IPS-18a (cell line): ENCODE results near the gene ATP5F1A.
"Not testable (repeated sequence)": the region's sequence is repeated elsewhere in the genome, so short reads cannot be mapped to it uniquely, and the experiment has no call there.

ENCODE experiments used
- H3K27ac ChIP-seq: one replicate; pipeline ENCODE4 v1.5.1; 2013; ENCODE audit warnings: low read length
- H3K27me3 ChIP-seq: one replicate; pipeline ENCODE4 v1.6.1; 2013; ENCODE audit warnings: mild to moderate bottlenecking, low read length; ENCODE audit not compliant: control insufficient read depth, insufficient read depth
- H3K36me3 ChIP-seq: one replicate; pipeline ENCODE4 v1.6.1; 2013; ENCODE audit warnings: low read depth, low read length; ENCODE audit not compliant: control insufficient read depth
- H3K4me1 ChIP-seq: one replicate; pipeline ENCODE4 v1.6.1; 2013; ENCODE audit warnings: low read depth, low read length; ENCODE audit not compliant: control insufficient read depth
- H3K4me3 ChIP-seq: one replicate; pipeline ENCODE4 v1.5.1; 2013; ENCODE audit warnings: low read length
- H3K9ac ChIP-seq: one replicate; pipeline ENCODE4 v1.6.1; 2013; ENCODE audit warnings: mild to moderate bottlenecking, low read length, moderate library complexity
- H3K9me3 ChIP-seq: one replicate; pipeline ENCODE4 v1.6.1; 2013; ENCODE audit warnings: low read depth, low read length; ENCODE audit not compliant: control insufficient read depth

The ATP5F1A gene

DNA sequence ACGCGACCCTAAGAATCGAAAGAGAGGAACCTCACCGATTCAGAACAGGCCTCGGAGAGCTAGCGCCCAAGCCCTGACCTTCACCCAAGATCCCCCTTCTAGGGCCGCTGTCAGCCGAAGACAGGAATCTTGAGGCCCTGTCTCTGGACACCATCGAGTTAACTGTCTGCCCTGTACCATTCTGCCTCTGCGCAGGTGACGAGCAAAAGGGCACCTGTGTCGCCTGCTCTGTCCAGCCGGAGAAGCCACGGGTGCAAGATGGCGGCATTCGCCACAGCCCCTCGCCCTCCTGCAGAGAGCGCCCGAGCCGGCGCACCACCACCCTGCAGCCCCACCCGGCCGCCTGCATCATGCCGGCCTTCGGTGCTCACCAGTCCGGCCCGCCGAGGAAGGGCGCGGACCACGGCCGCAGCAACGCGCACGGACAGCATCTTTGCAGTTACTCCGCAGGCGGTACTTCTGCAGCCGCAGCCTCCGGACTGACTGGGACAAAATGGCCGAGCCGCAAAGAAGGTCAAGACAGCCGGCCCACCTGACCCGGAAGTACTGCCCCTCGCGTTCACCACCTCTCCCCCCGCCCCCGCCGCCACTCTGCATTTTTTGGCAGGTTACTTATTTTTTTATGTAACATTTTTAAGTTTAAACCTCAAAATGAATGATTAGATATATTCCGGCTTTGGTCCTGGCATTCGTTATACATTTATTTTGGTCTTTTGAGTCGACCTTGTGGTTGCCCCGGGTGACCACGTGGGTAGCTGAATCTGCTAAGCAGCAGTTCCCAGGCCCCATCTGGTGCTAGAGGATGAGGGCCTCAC lies at the start of gene ATP5F1A:
Gene ATP5F1A (minus strand): TSS at position 496 of the 815 bp plus-strand sequence. CDS start 65 bp downstream, at position 431.
- Histone ChIP-seq H3K27ac (peak within 1 kb of the TSS; percentile 87), H3K9me3 (no peaks in the 10 kb centered on the region), H3K4me3 (peak within 1 kb of the TSS; percentile 90), H3K27me3 (no peaks in the 10 kb centered on the region), H3K4me1 (peaks cover 7% of the 10 kb centered on the region), H3K9ac (peak within 1 kb of the TSS; percentile 87), H3K36me3 (peaks cover 20% of the 10 kb centered on the region)

GRCh38 chr18:46141199-46141598 lies 43.1 kb upstream of the ATP5F1A start:
- Histone ChIP-seq H3K4me1 (peaks cover 7% of the 10 kb centered on the region), H3K36me3 (no peaks in the 10 kb centered on the region), H3K4me3 (no peak overlapping the region), H3K9me3 (no peaks in the 10 kb centered on the region), H3K27ac (no peak overlapping the region), H3K9ac (no peak overlapping the region), H3K27me3 (no peaks in the 10 kb centered on the region)

GRCh38 chr18:46140173-46140572 lies 42.1 kb upstream of the ATP5F1A start:
- no peak overlapping the region for H3K27ac ChIP-seq
- H3K9me3 ChIP-seq: no peaks in the 10 kb centered on the region
- H3K4me3 ChIP-seq: no peak overlapping the region
- H3K27me3 ChIP-seq: no peaks in the 10 kb centered on the region
- peaks cover 7% of the 10 kb centered on the region for H3K4me1 ChIP-seq
- no peaks in the 10 kb centered on the region for H3K36me3 ChIP-seq
- H3K9ac ChIP-seq: no peak overlapping the region

DNA sequence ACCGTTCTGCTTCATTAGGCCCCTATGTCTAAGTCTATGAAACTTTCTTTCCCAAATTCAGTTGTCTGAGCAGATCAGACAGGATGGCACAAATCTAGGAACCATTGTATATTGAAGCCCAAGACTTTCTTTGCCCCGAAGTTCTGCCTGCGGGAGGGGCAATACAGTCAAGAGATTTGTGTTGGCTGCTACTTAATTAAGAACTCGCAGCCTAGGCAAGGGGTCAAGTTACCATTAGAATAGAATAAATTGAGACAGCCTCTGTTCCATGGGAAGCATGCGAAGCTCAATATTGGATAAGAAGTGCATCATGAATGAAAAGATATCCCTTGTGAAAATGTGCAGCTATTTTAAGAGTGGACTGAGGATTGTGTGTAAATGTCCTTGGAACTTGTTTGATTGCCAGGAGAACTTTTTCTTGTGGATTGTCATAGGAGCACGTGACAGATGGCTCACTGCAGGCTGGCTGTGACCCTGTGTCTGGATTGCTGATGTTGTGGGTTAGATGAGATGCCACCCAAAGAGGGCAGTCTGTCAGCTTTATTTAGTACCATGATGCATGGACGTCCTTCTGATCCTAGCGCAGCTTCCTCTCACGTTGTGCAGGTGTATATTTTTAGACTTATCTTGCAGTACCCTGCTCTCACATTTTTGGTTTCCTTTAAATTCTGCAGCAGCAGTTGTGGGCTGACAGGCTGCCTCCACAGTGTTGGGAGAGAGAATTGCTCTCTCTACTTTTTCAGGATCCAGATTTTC lies 37.0 kb upstream of the ATP5F1A start:
- no peak overlapping the region for H3K27ac ChIP-seq
- no peak overlapping the region for H3K9ac ChIP-seq
- no peaks in the 10 kb centered on the region for H3K9me3 ChIP-seq
- H3K36me3 ChIP-seq: peaks cover under 1% of the 10 kb centered on the region
- H3K27me3 ChIP-seq: no peaks in the 10 kb centered on the region
- H3K4me1 ChIP-seq: peaks cover 7% of the 10 kb centered on the region
- no peak overlapping the region for H3K4me3 ChIP-seq

GRCh38 chr18:46133534-46133933 lies 35.4 kb upstream of the ATP5F1A start:
- Histone ChIP-seq H3K36me3 (peaks cover 11% of the 10 kb centered on the region), H3K9ac (no peak overlapping the region), H3K4me1 (peaks cover 7% of the 10 kb centered on the region), H3K27ac (no peak overlapping the region), H3K9me3 (no peaks in the 10 kb centered on the region), H3K4me3 (no peak overlapping the region), H3K27me3 (no peaks in the 10 kb centered on the region)

- not testable (repeated sequence) for H3K27ac ChIP-seq, H3K27me3 ChIP-seq, H3K4me3 ChIP-seq, H3K9me3 ChIP-seq, H3K9ac ChIP-seq, H3K4me1 ChIP-seq
- peaks cover 30% of the 10 kb centered on the region for H3K36me3 ChIP-seq
These were observed 32.5 kb upstream of the ATP5F1A start for GRCh38 chr18:46130549-46130948.

GRCh38 chr18:46130061-46130460 lies 32.0 kb upstream of the ATP5F1A start:
- H3K4me1 ChIP-seq: no peaks in the 10 kb centered on the region
- H3K9ac ChIP-seq: no peak overlapping the region
- no peak overlapping the region for H3K27ac ChIP-seq
- H3K27me3 ChIP-seq: no peaks in the 10 kb centered on the region
- H3K4me3 ChIP-seq: no peak overlapping the region
- H3K9me3 ChIP-seq: no peaks in the 10 kb centered on the region
- peaks cover 34% of the 10 kb centered on the region for H3K36me3 ChIP-seq

GRCh38 chr18:46126625-46127024 lies 28.5 kb upstream of the ATP5F1A start:
- H3K4me3 ChIP-seq, H3K27me3 ChIP-seq: not testable (repeated sequence)
- peaks cover 56% of the 10 kb centered on the region for H3K36me3 ChIP-seq

DNA sequence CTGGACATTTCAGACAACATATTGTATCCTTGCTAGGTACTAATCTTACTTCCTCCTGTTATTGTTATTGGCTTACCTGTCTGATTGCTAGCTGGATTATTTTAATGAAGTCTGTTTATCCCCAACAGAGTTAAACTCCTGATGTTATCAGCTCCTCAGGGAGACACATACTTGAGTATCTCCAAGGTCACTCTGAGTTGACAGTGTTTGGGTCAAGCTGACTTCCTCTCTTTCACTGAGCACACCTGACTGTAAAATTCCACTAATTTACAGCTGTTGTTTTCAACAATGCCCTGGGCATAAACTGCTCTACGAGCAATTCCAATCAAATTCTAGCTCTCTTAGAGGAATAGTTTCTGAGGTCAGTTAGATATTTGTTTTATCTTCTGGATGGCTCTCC lies 15.7 kb upstream of the ATP5F1A start:
- Histone ChIP-seq H3K9ac (no peak overlapping the region), H3K36me3 (peaks cover 24% of the 10 kb centered on the region), H3K9me3 (no peaks in the 10 kb centered on the region), H3K4me1 (no peaks in the 10 kb centered on the region), H3K4me3 (no peak overlapping the region), H3K27ac (no peak overlapping the region), H3K27me3 (no peaks in the 10 kb centered on the region)

More at GRCh38 chr18:46126625-46127024, 28.5 kb upstream of the ATP5F1A start:
- H3K27ac ChIP-seq, H3K9me3 ChIP-seq, H3K4me1 ChIP-seq, H3K9ac ChIP-seq: not testable (repeated sequence)

- Histone ChIP-seq H3K36me3 (peaks cover 34% of the 10 kb centered on the region), H3K27me3 (no peaks in the 10 kb centered on the region)
These were observed 12.3 kb upstream of the ATP5F1A start for GRCh38 chr18:46110406-46110805.

DNA sequence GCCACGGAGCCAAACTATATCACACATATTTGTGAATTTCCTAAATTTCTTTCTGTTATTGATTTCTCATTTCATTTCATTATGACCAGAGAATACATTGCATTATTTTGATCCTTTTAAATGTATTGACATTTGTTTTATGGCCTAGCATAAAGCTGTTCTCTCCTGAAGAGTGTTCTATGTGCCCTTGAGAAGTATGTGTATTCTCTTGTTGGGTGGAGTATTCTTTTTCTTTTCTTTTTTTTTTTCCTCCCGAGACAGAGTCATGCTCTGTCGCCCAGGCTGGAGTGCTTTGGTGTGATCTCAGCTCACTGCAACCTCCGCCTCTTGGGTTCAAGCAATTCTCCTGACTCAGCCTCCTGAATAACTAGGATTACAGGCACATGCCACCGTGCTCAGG lies 11.3 kb upstream of the ATP5F1A start:
- Histone ChIP-seq H3K27ac (no peak overlapping the region), H3K9ac (no peak overlapping the region), H3K4me3 (no peak overlapping the region), H3K27me3 (no peaks in the 10 kb centered on the region), H3K9me3 (no peaks in the 10 kb centered on the region), H3K4me1 (no peaks in the 10 kb centered on the region), H3K36me3 (peaks cover 33% of the 10 kb centered on the region)

More at GRCh38 chr18:46110406-46110805, 12.3 kb upstream of the ATP5F1A start:
- H3K9ac ChIP-seq: no peak overlapping the region
- no peak overlapping the region for H3K27ac ChIP-seq
- no peak overlapping the region for H3K4me3 ChIP-seq
- H3K4me1 ChIP-seq: no peaks in the 10 kb centered on the region
- no peaks in the 10 kb centered on the region for H3K9me3 ChIP-seq
